Tibial nerve (tissue), 3 donors: ENCODE data around the gene STAT2.
A peak's percentile ranks its signal among the peaks of the same experiment; 100 is the strongest.

Experiments
- CTCF ChIP-seq, 5 experiments: fragments of 200-600 bp in 3 of 5; fragments of 450-650 bp in 2 of 5; sonication (generic) in 3 of 5; IDR thresholded peaks; one replicate each; pipeline ENCODE4 v1.5.1; 2016 to 2019; ENCODE audit warnings: antibody characterized with exemption in 5 of 5, mild to moderate bottlenecking in 3 of 5, moderate library complexity in 2 of 5
- POLR2A ChIP-seq, 2 donors: fragments of 450-650 bp; IDR thresholded peaks; one replicate each; pipeline ENCODE4 v1.6.1; 2017; ENCODE audit warnings: antibody characterized with exemption in 2 of 2, mild to moderate bottlenecking in 2 of 2, moderate library complexity in 2 of 2

- TF ChIP-seq CTCF (IDR thresholded peaks at IDR 0.05) (peak in 2 of 5 experiments; percentile 20 to 48), POLR2A (IDR thresholded peaks at IDR 0.05) (peak; percentile 38 to 65)
These were observed 44.1 kb downstream of the STAT2 start, which contains the start of gene CNPY2 for GRCh38 chr12:56315622-56316473.
